DMS79 treated with DMSO at 0.1 percent for 48 hours (cell line): Measurements from ENCODE around the gene CD59.
A peak's percentile ranks its signal among the peaks of the same experiment; 100 is the strongest.
"Not testable (repeated sequence)": the region's sequence is repeated elsewhere in the genome, so short reads cannot be mapped to it uniquely, and the experiment has no call there.

Source experiments
- DNase-seq: peaks from one replicate; lab custom pipeline; 2025; lab: John Stamatoyannopoulos, UW

Gene CD59

GRCh38 chr11:33713151-33713855, 22.9 kb downstream of the CD59 start:
- DNase-seq = no peak

GRCh38 chr11:33712436-33712835, 23.8 kb downstream of the CD59 start:
- no peak for DNase-seq

DNA sequence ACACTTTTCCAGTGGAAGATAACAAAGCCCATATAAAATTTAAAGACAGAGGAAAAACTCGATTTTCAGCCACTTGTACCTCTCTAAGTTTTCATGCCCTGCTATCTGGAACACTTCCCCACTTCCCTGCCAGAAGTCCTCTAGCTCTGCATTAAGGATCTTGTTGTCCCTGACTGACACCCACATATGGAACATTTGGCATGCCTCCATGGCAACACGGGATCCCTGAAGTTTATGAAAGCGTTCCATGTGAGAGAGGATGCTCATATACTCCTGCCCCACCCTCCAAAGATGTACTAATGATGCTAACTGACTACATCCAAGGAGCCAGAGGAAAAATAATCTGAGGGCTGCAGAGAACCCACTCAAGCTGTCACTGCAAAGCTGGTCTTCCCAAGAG, 26.8 kb downstream of the CD59 start:
- no peak for DNase-seq

- DNase-seq = no peak
Observed at GRCh38 chr11:33708985-33709384, 27.2 kb downstream of the CD59 start.

DNA sequence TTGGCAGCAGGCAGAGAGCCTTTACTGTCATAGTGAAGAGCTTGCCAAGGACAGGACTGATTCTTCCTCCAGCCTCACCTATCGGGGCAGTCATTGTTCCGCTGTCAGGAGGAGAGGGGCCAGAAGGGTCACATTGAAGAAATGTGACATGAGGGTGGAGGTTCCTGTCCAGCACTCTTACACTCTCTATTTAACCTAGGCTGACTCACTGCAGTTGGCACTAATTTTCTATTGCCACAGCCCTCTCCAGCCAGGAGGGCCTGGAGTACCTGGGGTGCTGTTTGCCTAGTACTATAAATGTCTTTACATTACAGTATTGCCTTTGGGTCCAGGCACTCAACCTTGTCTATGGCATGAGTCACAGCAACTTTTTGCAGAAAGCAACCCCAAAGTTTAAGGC, 28.4 kb downstream of the CD59 start:
- DNase-seq = not testable (repeated sequence)

DNA sequence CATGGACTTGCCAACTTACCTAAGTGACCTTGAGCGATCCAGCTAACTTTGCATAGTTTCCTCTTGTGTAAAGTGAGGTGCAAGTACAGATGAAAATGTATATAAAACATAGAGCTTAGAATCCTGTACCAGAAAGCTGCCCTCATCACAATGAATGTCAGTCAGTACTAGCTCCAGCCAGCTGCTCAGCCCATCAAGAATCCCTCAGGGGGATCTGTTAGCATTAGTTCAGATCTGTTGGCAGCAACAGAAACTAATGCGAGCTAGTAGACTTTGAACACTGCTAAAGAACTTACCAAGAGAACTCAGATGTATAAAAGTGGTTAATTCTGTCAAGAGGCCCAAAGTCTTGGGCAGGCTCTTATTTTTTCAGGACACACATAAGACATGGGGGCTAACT, 29.3 kb downstream of the CD59 start:
- DNase-seq = no peak

- DNase-seq = no peak
Observed at GRCh38 chr11:33706546-33706945, 29.7 kb downstream of the CD59 start.

DNA sequence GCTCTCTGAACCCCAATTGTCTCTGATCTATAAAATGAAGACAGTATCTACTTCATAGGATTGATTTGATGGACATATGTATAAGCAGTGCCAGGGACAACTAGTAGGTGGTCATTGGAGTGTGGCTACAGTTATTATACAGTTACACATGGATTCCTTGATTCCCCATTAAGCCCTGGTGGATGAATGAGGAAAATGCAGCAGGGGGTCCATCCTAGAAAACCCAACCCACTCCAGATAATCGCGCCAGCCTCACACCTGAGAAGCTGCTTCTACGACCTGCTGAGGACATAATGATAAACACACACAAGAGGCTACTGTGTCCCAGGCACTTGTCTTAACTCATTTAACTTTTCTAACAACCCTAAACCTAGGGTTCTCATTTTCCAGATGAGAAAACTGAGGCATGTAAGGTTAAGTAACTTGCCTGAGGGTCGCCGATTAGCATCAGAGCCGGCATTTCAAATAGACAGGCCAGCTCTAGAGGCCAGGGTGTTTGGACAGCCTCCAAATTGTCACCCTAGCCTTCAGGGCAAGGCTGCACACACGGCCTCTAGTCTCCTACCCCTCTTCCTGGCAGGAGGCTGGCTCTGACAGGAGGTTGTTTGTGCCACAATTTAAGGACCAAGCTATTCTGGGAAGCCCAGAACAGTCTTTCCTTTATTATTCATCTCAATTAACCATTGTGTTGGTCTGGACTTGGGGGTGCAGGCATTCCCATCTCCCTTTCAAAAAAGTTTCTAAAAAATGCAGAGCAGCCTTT, 31.8 kb downstream of the CD59 start:
- DNase-seq = no peak

DNA sequence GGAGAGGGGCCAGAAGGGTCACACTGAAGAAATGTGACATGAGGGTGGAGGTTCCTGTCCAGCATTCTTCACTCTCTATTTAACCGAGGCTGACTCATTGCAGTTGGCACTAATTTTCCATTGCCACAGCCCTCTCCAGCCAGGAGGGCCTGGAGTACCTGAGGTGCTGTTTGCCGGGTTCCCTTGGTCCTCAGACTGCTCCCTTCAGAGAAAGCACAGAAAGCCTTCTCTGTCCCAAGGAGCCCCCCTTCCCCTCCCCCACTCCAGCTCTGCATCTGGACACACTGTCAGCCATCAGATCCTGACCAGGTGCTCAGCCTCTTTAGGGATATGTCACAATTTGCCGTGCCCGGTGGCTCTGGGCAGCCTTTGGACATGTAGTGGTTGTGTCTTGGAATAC, 32.4 kb downstream of the CD59 start:
- DNase-seq = no peak

DNA sequence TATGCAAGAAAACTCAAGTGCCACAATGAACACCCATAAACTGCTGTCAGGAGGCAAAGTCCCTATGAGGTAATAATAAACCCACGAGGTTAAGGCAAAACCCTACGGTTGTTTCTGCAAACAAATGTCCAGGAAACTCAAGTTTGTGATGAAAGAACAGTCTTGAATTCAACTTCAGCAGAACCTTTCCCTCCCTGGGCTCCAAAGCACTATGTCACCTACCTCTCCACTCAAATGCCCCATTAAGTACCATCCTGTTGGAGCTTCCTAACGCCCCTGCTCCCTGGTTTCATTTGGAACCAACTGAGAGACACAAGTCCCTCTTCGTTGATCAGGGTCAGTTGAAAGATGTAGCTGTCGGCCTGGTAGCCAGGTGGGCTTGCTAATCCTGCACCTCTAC, 33.0 kb downstream of the CD59 start:
- no peak for DNase-seq

- DNase-seq = peak; percentile 54
Observed at GRCh38 chr11:33701302-33702230, 34.7 kb downstream of the CD59 start.

- DNase-seq = peak; percentile 96
Observed at GRCh38 chr11:33700502-33701271, 35.5 kb downstream of the CD59 start, which contains the start of gene C11orf91. C11orf91 (minus strand) TSS chr11:33700826; CDS start chr11:33700740, 86 bp downstream.

DNA sequence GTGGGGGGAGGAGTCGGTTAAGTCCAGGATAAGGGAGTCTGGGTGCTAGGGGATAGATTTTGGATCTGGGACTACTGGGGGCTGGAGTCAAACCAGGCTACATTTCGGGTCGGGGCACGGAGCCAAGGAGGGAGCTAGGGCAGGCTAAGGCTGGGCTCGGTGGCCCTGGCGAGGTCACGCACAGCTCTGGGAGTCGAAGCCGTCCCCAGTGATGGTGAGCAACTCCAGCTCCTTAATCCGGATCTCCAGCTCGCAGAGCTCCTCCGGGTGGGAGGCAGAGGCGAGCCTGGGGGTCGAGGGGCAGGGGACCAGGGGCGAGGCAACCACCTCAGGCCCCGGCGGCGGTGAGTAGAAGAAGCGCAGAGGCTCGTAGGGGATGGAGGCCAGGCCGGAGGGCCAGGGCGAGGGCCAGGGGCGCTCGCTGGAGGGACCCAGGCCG, 36.1 kb downstream of the CD59 start:
- no peak for DNase-seq

GRCh38 chr11:33699515-33700062, 36.6 kb downstream of the CD59 start:
- no peak for DNase-seq

DNA sequence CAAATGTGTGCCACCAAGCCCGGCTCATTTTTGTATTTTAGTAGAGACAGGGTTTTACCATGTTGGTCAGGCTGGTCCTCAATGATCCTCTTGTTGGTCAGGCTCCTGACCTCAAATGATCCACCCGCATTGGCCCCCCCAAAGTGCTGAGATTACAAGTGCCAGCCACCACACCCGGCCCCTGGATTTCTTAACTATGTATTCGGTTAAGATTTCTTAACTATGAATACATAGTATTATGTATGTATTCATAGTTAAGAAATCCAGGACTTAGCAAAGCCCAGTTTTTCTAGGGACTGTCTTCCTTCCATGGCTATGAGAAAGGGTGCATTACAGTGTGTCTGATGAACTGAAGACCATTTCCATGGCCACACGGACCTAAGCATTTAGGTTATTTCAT, 37.3 kb downstream of the CD59 start:
- no peak for DNase-seq

DNA sequence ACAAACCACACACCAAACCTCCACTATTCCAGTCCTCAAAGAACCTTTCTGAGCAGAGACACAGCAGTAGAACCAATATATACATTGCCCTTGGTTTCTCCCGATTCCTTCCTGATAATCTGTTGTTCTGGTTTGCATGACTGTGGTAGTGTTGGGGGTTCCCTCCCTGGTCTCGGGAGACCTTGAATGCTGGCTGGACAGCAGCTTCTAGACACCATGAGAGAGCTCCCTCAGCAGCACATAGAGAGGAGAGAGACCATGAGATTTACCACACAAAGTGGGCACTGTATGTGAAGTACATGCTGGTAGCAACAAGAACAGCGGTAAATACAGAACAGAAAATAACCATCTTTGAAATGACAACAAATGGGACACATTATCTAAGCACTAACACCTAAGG, 38.2 kb downstream of the CD59 start:
- no peak for DNase-seq

GRCh38 chr11:33696931-33697638, 39.1 kb downstream of the CD59 start:
- DNase-seq = no peak

DNA sequence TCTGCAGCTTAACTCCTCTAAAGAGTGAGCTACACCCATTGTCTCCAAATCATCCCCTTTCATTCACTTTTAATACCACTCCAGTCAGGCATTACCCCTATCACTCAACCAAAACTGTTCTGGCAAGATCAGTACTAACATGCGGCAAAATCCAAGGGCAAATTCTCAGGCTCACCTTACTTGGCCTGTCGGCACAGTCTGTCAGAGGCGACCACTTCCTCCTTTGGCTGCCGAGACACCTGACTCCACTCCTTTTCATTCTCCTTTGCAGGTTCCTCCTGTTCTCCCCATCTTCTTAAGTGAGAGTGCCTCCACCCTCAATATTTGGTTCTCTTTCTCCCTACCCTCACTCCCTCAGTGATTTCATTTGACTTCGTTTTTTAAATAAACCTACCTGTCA, 39.8 kb downstream of the CD59 start:
- DNase-seq = peak; percentile 29

GRCh38 chr11:33695051-33695566, 41.1 kb downstream of the CD59 start:
- peak; percentile 48 for DNase-seq

- DNase-seq = no peak
Observed at GRCh38 chr11:33694346-33695050, 41.7 kb downstream of the CD59 start.
